ENCODE results near the gene PCDHB1. TPM values are rescaled to one million over a fixed set of nuclear protein-coding genes. Genes with fewer than 3 reads are reported as not detected.

The PCDHB1 gene
- total and polyA plus RNA-seq, 4 donors: not detected

DNA sequence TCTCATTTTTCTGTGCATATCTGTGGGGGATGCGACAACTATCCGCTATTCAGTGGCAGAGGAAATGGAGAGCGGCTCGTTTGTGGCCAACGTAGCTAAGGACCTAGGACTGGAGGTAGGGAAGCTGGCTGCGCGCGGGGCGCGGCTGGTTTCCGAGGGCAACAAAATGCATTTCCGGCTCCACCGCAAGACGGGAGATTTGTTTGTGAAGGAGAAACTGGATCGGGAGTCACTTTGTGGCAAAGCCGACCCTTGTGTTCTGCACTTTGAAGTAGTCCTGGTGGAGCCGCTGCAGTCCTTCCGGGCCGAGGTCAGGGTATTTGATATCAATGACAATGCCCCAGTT, 320 bp downstream of the PCDHB1 start:
- WGBS: 15% methylated on average over 19 of the region's 19 CpGs

GRCh38 chr5:141077826-141078225, 26.7 kb downstream of the PCDHB1 start:
- DNase-seq (ENCODE audit: low spot score): no peak
- Histone ChIP-seq H3K36me3 (ENCODE audit: control insufficient read depth in 4 of 4, insufficient read depth in 3 of 4, low read depth in 1 of 4, low read length in 3 of 4) (no peaks in the 10 kb centered on the region), H3K9ac (ENCODE audit: low read depth in 1 of 2, low read length in 2 of 2) (no peak overlapping the region), H3K27me3 (ENCODE audit: control insufficient read depth in 4 of 4, insufficient read depth in 4 of 4, low read length in 3 of 4) (peaks cover 0 to 6% (median 2%) of the 10 kb centered on the region in 4 donors), H3K4me3 (ENCODE audit: low read depth in 1 of 3, low read length in 3 of 3) (peak overlapping the region in 2 of 3 donors; percentile 2 to 41), H3K4me1 (ENCODE audit: control insufficient read depth in 4 of 4, insufficient read depth in 4 of 4, low read length in 3 of 4) (no peaks in the 10 kb centered on the region), H3K9me3 (ENCODE audit: control insufficient read depth in 4 of 4, low read length in 3 of 4) (peaks cover 3 to 13% (median 9%) of the 10 kb centered on the region in 4 donors), H3K27ac (ENCODE audit: low read depth in 1 of 2, low read length in 2 of 2) (no peak overlapping the region)
- WGBS: 43% methylated on average over 17 of the region's 17 CpGs
- TF ChIP-seq GABPA (IDR thresholded peaks at IDR 0.05 in 1 of 2, conservative IDR thresholded peaks at IDR 0.05 in 1 of 2) (no peak), SP1 (IDR thresholded peaks at IDR 0.05) (no peak), FOXA1 (IDR thresholded peaks at IDR 0.05) (no peak)
- TF ChIP-seq, protein P1, sequence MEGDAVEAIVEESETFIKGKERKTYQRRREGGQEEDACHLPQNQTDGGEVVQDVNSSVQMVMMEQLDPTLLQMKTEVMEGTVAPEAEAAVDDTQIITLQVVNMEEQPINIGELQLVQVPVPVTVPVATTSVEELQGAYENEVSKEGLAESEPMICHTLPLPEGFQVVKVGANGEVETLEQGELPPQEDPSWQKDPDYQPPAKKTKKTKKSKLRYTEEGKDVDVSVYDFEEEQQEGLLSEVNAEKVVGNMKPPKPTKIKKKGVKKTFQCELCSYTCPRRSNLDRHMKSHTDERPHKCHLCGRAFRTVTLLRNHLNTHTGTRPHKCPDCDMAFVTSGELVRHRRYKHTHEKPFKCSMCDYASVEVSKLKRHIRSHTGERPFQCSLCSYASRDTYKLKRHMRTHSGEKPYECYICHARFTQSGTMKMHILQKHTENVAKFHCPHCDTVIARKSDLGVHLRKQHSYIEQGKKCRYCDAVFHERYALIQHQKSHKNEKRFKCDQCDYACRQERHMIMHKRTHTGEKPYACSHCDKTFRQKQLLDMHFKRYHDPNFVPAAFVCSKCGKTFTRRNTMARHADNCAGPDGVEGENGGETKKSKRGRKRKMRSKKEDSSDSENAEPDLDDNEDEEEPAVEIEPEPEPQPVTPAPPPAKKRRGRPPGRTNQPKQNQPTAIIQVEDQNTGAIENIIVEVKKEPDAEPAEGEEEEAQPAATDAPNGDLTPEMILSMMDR (IDR thresholded peaks at IDR 0.05; ENCODE audit: low read depth, low read length, missing input control): no peak

More for the DNA sequence above, 320 bp downstream of the PCDHB1 start:
- Histone ChIP-seq H3K4me1 (ENCODE audit: control insufficient read depth in 4 of 4, insufficient read depth in 4 of 4, low read length in 3 of 4) (peaks cover 0 to 14% (median 11%) of the 10 kb centered on the region in 4 donors), H3K9ac (ENCODE audit: low read depth in 1 of 2, low read length in 2 of 2) (peak overlapping the region in 1 of 2 donors; percentile 51), H3K27me3 (ENCODE audit: control insufficient read depth in 4 of 4, insufficient read depth in 4 of 4, low read length in 3 of 4) (no peaks in the 10 kb centered on the region), H3K9me3 (ENCODE audit: control insufficient read depth in 4 of 4, low read length in 3 of 4) (peaks cover 0 to 6% (median 3%) of the 10 kb centered on the region in 4 donors), H3K36me3 (ENCODE audit: control insufficient read depth in 4 of 4, insufficient read depth in 3 of 4, low read depth in 1 of 4, low read length in 3 of 4) (no peaks in the 10 kb centered on the region), H3K27ac (ENCODE audit: low read depth in 1 of 2, low read length in 2 of 2) (no peak overlapping the region), H3K4me3 (ENCODE audit: low read depth in 1 of 3, low read length in 3 of 3) (peak overlapping the region; percentile 59 to 88 (median 76))
- no peak for DNase-seq (ENCODE audit: low spot score)
- no peak for TF ChIP-seq RAD21 (IDR thresholded peaks at IDR 0.05)
- no peak for TF ChIP-seq JUND (IDR thresholded peaks at IDR 0.05)
- TF ChIP-seq, protein P2, sequence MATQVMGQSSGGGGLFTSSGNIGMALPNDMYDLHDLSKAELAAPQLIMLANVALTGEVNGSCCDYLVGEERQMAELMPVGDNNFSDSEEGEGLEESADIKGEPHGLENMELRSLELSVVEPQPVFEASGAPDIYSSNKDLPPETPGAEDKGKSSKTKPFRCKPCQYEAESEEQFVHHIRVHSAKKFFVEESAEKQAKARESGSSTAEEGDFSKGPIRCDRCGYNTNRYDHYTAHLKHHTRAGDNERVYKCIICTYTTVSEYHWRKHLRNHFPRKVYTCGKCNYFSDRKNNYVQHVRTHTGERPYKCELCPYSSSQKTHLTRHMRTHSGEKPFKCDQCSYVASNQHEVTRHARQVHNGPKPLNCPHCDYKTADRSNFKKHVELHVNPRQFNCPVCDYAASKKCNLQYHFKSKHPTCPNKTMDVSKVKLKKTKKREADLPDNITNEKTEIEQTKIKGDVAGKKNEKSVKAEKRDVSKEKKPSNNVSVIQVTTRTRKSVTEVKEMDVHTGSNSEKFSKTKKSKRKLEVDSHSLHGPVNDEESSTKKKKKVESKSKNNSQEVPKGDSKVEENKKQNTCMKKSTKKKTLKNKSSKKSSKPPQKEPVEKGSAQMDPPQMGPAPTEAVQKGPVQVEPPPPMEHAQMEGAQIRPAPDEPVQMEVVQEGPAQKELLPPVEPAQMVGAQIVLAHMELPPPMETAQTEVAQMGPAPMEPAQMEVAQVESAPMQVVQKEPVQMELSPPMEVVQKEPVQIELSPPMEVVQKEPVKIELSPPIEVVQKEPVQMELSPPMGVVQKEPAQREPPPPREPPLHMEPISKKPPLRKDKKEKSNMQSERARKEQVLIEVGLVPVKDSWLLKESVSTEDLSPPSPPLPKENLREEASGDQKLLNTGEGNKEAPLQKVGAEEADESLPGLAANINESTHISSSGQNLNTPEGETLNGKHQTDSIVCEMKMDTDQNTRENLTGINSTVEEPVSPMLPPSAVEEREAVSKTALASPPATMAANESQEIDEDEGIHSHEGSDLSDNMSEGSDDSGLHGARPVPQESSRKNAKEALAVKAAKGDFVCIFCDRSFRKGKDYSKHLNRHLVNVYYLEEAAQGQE (IDR thresholded peaks at IDR 0.05): no peak
- no peak for TF ChIP-seq HNF4A (conservative IDR thresholded peaks at IDR 0.05)

- DNase-seq (ENCODE audit: low spot score): no peak
- Histone ChIP-seq H3K27ac (ENCODE audit: low read depth in 1 of 2, low read length in 2 of 2) (no peak overlapping the region), H3K4me1 (ENCODE audit: control insufficient read depth in 4 of 4, insufficient read depth in 4 of 4, low read length in 3 of 4) (peaks cover 0 to 3% (median 0%) of the 10 kb centered on the region in 4 donors), H3K4me3 (ENCODE audit: low read depth in 1 of 3, low read length in 3 of 3) (no peak overlapping the region), H3K27me3 (ENCODE audit: control insufficient read depth in 4 of 4, insufficient read depth in 4 of 4, low read length in 3 of 4) (peaks cover 0 to 8% (median 0%) of the 10 kb centered on the region in 4 donors), H3K36me3 (ENCODE audit: control insufficient read depth in 4 of 4, insufficient read depth in 3 of 4, low read depth in 1 of 4, low read length in 3 of 4) (no peaks in the 10 kb centered on the region), H3K9ac (ENCODE audit: low read depth in 1 of 2, low read length in 2 of 2) (no peak overlapping the region), H3K9me3 (ENCODE audit: control insufficient read depth in 4 of 4, low read length in 3 of 4) (peaks cover 3 to 20% (median 8%) of the 10 kb centered on the region in 4 donors)
- TF ChIP-seq YY1 (IDR thresholded peaks at IDR 0.05) (no peak), TAF1 (conservative IDR thresholded peaks at IDR 0.05) (no peak), NR2F2 (IDR thresholded peaks at IDR 0.05) (no peak)
Measured at GRCh38 chr5:141082228-141082627, 31.1 kb downstream of the PCDHB1 start.
